GM13976 (cell line): Measurements from ENCODE around the gene OR51G1.

Experiments
- DNase-seq: peaks from one replicate; pipeline ENCODE4 v3.0.0; 2012; ENCODE audit warnings: low spot score
- CTCF ChIP-seq: IDR thresholded peaks from 2 replicates; pipeline ENCODE4 v1.5.1; 2012; ENCODE audit warnings: borderline replicate concordance, mild to moderate bottlenecking; ENCODE audit not compliant: insufficient read depth; ENCODE audit errors: extremely low read depth, missing control alignments, control extremely low read depth
- in situ Hi-C: fragments of 300-500 bp; cut with MboI; formaldehyde crosslinking; loops from one replicate; pipeline ENCODE4 v1.12.0; 2022; ENCODE audit warnings: low sequenced_read_pairs, mixed read lengths, inconsistent platforms; ENCODE audit not compliant: unreplicated experiment

The OR51G1 gene

GRCh38 chr11:4932751-4933150 is 8.6 kb upstream of the OR51G1 start:
- no peak for DNase-seq
- TF ChIP-seq CTCF: no peak
- in situ Hi-C loops: no loop called here

- DNase-seq: no peak
- in situ Hi-C loops: no loop called here
- no peak for TF ChIP-seq CTCF
Measured at GRCh38 chr11:4926608-4927007, 2.5 kb upstream of the OR51G1 start.

- DNase-seq: no peak
- in situ Hi-C loops: no loop called here
- no peak for TF ChIP-seq CTCF
Measured at GRCh38 chr11:4922304-4922703, 1.8 kb downstream of the OR51G1 start.

GRCh38 chr11:4921796-4922195 is 2.3 kb downstream of the OR51G1 start:
- no peak for TF ChIP-seq CTCF
- in situ Hi-C loops: no loop called here
- no peak for DNase-seq

- DNase-seq: no peak
- TF ChIP-seq CTCF: no peak
- in situ Hi-C loops: no loop called here
Measured at GRCh38 chr11:4919250-4919649, 4.9 kb downstream of the OR51G1 start, which contains the start of gene OR51G2. Gene OR51G2, minus strand, starts transcription at chr11:4919350. Its CDS starts 3,687 bp downstream, at chr11:4915663.

GRCh38 chr11:4916581-4916980 is 7.6 kb downstream of the OR51G1 start:
- no peak for DNase-seq
- TF ChIP-seq CTCF: no peak
- in situ Hi-C loops: no loop called here

GRCh38 chr11:4903484-4903883 is 20.7 kb downstream of the OR51G1 start, which contains the start of gene OR51A7:
Gene OR51A7, plus strand, starts transcription at chr11:4903783. Its CDS starts 3,587 bp downstream, at chr11:4907370.
- in situ Hi-C loops: no loop called here
- no peak for TF ChIP-seq CTCF
- DNase-seq: no peak
